Measurements from ENCODE around the gene WDR48.

- TF ChIP-seq, protein P1, sequence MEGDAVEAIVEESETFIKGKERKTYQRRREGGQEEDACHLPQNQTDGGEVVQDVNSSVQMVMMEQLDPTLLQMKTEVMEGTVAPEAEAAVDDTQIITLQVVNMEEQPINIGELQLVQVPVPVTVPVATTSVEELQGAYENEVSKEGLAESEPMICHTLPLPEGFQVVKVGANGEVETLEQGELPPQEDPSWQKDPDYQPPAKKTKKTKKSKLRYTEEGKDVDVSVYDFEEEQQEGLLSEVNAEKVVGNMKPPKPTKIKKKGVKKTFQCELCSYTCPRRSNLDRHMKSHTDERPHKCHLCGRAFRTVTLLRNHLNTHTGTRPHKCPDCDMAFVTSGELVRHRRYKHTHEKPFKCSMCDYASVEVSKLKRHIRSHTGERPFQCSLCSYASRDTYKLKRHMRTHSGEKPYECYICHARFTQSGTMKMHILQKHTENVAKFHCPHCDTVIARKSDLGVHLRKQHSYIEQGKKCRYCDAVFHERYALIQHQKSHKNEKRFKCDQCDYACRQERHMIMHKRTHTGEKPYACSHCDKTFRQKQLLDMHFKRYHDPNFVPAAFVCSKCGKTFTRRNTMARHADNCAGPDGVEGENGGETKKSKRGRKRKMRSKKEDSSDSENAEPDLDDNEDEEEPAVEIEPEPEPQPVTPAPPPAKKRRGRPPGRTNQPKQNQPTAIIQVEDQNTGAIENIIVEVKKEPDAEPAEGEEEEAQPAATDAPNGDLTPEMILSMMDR (optimal IDR thresholded peaks at IDR 0.05 in 1 of 3, IDR thresholded peaks at IDR 0.05 in 1 of 3, conservative IDR thresholded peaks at IDR 0.05 in 1 of 3; ENCODE audit: extremely low read depth in 1 of 3, insufficient read depth in 2 of 3, low read length in 3 of 3): no peak
- no peak for TF ChIP-seq EZH2 (IDR thresholded peaks at IDR 0.05; ENCODE audit: low read length)
Measured at GRCh38 chr3:39099242-39099641, 47.4 kb downstream of the WDR48 start.
